Measurements from ENCODE around the gene LRPAP1.
"Not testable (repeated sequence)": the region's sequence is repeated elsewhere in the genome, so short reads cannot be mapped to it uniquely, and the experiment has no call there.

The LRPAP1 gene

GRCh38 chr4:3531879-3532750, at the start of gene LRPAP1:
Gene LRPAP1, minus strand, starts transcription at chr4:3532422. Its CDS starts 10 bp downstream, at chr4:3532412.
- in situ Hi-C loops (cut with HindIII; ENCODE audit: low pct_ligation_motif_present, low pct_unique_long_range_greater_than_20kb, low sequenced_read_pairs) = no loop called here
- peak; percentile 79 for DNase-seq

- in situ Hi-C loops (cut with HindIII; ENCODE audit: low pct_ligation_motif_present, low pct_unique_long_range_greater_than_20kb, low sequenced_read_pairs); DNase-seq: not testable (repeated sequence)
These were observed 49.3 kb upstream of the LRPAP1 start for GRCh38 chr4:3581334-3582090.

- in situ Hi-C loops (cut with HindIII; ENCODE audit: low pct_ligation_motif_present, low pct_unique_long_range_greater_than_20kb, low sequenced_read_pairs); DNase-seq: not testable (repeated sequence)
These were observed 48.6 kb upstream of the LRPAP1 start for GRCh38 chr4:3580859-3581258.

GRCh38 chr4:3578527-3579144, 46.4 kb upstream of the LRPAP1 start:
- in situ Hi-C loops (cut with HindIII; ENCODE audit: low pct_ligation_motif_present, low pct_unique_long_range_greater_than_20kb, low sequenced_read_pairs); DNase-seq: not testable (repeated sequence)

GRCh38 chr4:3578052-3578451, 45.8 kb upstream of the LRPAP1 start:
- in situ Hi-C loops (cut with HindIII; ENCODE audit: low pct_ligation_motif_present, low pct_unique_long_range_greater_than_20kb, low sequenced_read_pairs); DNase-seq: not testable (repeated sequence)

- in situ Hi-C loops (cut with HindIII; ENCODE audit: low pct_ligation_motif_present, low pct_unique_long_range_greater_than_20kb, low sequenced_read_pairs); DNase-seq: not testable (repeated sequence)
These were observed 45.1 kb upstream of the LRPAP1 start for GRCh38 chr4:3577208-3577892.

- DNase-seq; in situ Hi-C loops (cut with HindIII; ENCODE audit: low pct_ligation_motif_present, low pct_unique_long_range_greater_than_20kb, low sequenced_read_pairs): not testable (repeated sequence)
These were observed 44.4 kb upstream of the LRPAP1 start for GRCh38 chr4:3576533-3577207.

GRCh38 chr4:3575426-3576369, 43.5 kb upstream of the LRPAP1 start:
- DNase-seq; in situ Hi-C loops (cut with HindIII; ENCODE audit: low pct_ligation_motif_present, low pct_unique_long_range_greater_than_20kb, low sequenced_read_pairs): not testable (repeated sequence)

GRCh38 chr4:3574865-3575264, 42.6 kb upstream of the LRPAP1 start:
- DNase-seq; in situ Hi-C loops (cut with HindIII; ENCODE audit: low pct_ligation_motif_present, low pct_unique_long_range_greater_than_20kb, low sequenced_read_pairs): not testable (repeated sequence)

- DNase-seq; in situ Hi-C loops (cut with HindIII; ENCODE audit: low pct_ligation_motif_present, low pct_unique_long_range_greater_than_20kb, low sequenced_read_pairs): not testable (repeated sequence)
These were observed 42.1 kb upstream of the LRPAP1 start for GRCh38 chr4:3574346-3574745.

- in situ Hi-C loops (cut with HindIII; ENCODE audit: low pct_ligation_motif_present, low pct_unique_long_range_greater_than_20kb, low sequenced_read_pairs) = no loop called here
- DNase-seq = no peak
These were observed 40.9 kb upstream of the LRPAP1 start for GRCh38 chr4:3573131-3573530.

GRCh38 chr4:3572363-3572762, 40.1 kb upstream of the LRPAP1 start:
- in situ Hi-C loops (cut with HindIII; ENCODE audit: low pct_ligation_motif_present, low pct_unique_long_range_greater_than_20kb, low sequenced_read_pairs) = no loop called here
- DNase-seq = no peak

- in situ Hi-C loops (cut with HindIII; ENCODE audit: low pct_ligation_motif_present, low pct_unique_long_range_greater_than_20kb, low sequenced_read_pairs) = no loop called here
- no peak for DNase-seq
These were observed 39.7 kb upstream of the LRPAP1 start for GRCh38 chr4:3571921-3572320.

- in situ Hi-C loops (cut with HindIII; ENCODE audit: low pct_ligation_motif_present, low pct_unique_long_range_greater_than_20kb, low sequenced_read_pairs); DNase-seq: not testable (repeated sequence)
These were observed 38.7 kb upstream of the LRPAP1 start for GRCh38 chr4:3570923-3571322.

- in situ Hi-C loops (cut with HindIII; ENCODE audit: low pct_ligation_motif_present, low pct_unique_long_range_greater_than_20kb, low sequenced_read_pairs); DNase-seq: not testable (repeated sequence)
These were observed 37.4 kb upstream of the LRPAP1 start for GRCh38 chr4:3569611-3570010.

GRCh38 chr4:3566701-3567100, 34.5 kb upstream of the LRPAP1 start:
- in situ Hi-C loops (cut with HindIII; ENCODE audit: low pct_ligation_motif_present, low pct_unique_long_range_greater_than_20kb, low sequenced_read_pairs); DNase-seq: not testable (repeated sequence)

- DNase-seq; in situ Hi-C loops (cut with HindIII; ENCODE audit: low pct_ligation_motif_present, low pct_unique_long_range_greater_than_20kb, low sequenced_read_pairs): not testable (repeated sequence)
These were observed 34.1 kb upstream of the LRPAP1 start for GRCh38 chr4:3566301-3566700.
